Astrocyte of the spinal cord (primary cell): ENCODE data around the gene IL9.

Source experiments
- DNase-seq: peaks from one replicate; pipeline ENCODE4 v3.0.0; 2011; ENCODE audit warnings: low read depth, low spot score
- H3K4me3 ChIP-seq: 2 replicates; pipeline ENCODE4 v1.5.1; 2011; ENCODE audit warnings: low read depth, mild to moderate bottlenecking, low read length, moderate library complexity
- CTCF ChIP-seq: IDR thresholded peaks from 2 replicates; pipeline ENCODE4 v1.5.1; 2012; ENCODE audit warnings: low read depth, mild to moderate bottlenecking, low read length, inconsistent platforms
- in situ Hi-C: cut with HindIII; loops from 2 replicates; pipeline ENCODE4 v1.10.0; 2017; ENCODE audit warnings: low sequenced_read_pairs

Gene IL9

DNA sequence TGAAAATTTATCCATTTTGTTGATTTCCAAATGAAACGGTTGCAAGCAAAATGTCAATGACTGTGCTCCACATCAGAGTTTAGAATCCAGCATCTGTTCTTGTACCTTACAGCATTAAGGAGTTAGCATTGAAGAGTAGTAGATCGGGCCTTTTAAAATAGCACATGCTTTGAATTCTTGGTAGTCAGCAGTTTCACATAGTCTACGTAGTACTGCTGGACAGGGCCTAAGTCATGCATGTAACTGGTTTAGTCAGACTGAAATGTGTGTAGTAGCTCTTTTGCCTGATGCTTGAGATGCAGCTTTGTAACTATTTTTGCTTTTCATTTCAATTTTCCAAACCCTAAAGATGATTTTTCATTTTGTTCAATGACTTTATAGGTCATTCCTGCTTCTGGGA, 39.3 kb upstream of the IL9 start:
- peak; percentile 13 for DNase-seq
- in situ Hi-C loops, result no loop called here
- TF ChIP-seq CTCF, result no peak
- no peak overlapping the region for H3K4me3 ChIP-seq

GRCh38 chr5:135930949-135931295, 35.3 kb upstream of the IL9 start:
- in situ Hi-C loops, result no loop called here
- no peak overlapping the region for H3K4me3 ChIP-seq
- no peak for DNase-seq
- TF ChIP-seq CTCF, result no peak

DNA sequence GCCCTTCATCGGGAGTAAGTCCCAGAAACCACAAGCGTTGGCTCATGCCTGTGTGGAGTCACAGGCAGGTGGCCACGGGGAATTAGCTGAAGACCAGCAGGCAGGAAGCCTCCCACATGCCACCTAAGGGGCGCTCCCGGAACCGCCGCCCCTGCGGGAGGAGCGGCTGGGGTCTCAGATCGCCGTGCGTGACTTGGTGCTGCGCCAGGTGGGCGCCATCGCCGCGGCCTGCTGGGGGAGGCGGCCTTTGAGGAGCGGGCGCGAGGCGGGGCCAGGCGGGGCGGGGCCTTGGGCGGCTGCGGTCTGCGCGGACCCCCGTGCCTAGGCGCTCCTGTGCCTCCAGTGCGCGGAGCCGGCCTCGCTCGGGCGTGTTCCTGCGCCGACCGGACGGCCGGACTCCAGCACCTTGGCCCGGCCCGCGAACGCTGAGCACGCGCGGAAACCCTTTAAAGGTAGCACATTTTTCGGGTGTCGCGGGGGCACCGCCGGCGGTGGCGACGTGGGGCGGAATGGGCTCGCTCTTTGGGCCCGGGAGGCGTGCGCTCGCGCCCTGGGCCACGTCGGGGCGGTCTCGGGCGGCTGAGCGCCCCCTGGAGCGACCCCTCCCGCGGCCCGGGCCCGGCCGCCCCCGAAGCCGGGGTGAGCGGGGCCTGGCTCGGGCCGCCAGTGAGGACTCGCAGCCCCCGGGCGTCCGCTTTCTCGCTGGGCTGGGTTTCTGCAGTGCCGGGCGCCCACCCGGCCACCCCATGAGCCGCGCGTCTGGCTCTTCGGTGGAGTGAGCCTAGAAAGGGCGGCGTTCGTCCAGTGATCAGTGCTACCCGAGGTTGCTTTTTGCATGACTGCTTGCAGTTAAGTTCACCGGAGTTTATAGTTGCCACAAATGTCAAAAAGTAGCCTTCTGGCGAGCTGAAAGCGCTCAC, 34.6 kb upstream of the IL9 start:
- in situ Hi-C loops, result no loop called here

DNA sequence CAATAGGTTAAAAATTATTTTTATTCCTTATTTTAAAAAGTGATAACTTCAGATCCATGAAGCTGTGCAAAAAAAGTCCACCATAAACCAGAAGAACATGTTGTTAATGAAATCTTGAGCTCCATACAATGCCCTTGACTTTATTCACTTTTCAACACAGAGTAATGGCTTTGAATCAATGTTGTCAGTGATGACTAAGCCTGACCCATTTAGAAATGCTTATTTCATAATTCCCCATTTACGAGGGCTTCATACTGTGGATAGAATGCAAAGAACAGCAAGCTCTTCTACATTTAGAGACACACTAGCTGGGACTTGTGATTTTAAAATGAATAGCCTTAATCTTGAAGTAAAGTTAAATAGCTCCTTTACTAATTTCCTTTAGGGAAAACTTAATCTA, 25.7 kb upstream of the IL9 start:
- in situ Hi-C loops, result no loop called here
- DNase-seq, result no peak
- TF ChIP-seq CTCF, result no peak
- no peak overlapping the region for H3K4me3 ChIP-seq

More for the DNA sequence above, 34.6 kb upstream of the IL9 start:
- H3K4me3 ChIP-seq, result peak overlapping the region; percentile 15
- TF ChIP-seq CTCF, result no peak
- DNase-seq, result no peak

DNA sequence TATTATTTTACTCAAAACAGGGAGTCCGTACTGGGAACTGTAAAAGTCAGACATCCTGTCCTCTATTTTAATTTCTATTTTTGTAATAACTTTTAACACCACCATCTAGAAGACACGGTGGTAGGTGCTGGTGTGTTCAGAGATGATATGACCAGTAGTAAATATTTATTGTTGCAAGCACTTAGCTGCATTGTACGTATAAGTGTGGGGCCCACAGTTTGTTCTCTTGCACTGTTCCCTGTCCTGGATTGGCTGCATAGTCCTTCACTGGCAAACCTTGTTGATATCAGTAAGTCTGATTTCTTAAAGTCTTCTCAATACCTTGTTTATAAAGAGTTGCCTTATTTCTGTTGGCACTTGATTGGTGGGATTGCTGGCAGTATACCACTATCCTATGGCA, 24.6 kb upstream of the IL9 start:
- no peak overlapping the region for H3K4me3 ChIP-seq
- no peak for DNase-seq
- no peak for TF ChIP-seq CTCF
- in situ Hi-C loops, result no loop called here

GRCh38 chr5:135916638-135917263, 21.1 kb upstream of the IL9 start:
- no peak for TF ChIP-seq CTCF
- DNase-seq, result no peak
- in situ Hi-C loops, result no loop called here
- H3K4me3 ChIP-seq, result no peak overlapping the region
